ENCODE data around the gene APBA2. TPM values are rescaled to one million over a fixed set of nuclear protein-coding genes. Genes with fewer than 3 reads are reported as not detected.

APBA2 gene
- total and polyA plus RNA-seq, 4 donors: 0.41 to 2.1 (median 1.9) TPM

DNA sequence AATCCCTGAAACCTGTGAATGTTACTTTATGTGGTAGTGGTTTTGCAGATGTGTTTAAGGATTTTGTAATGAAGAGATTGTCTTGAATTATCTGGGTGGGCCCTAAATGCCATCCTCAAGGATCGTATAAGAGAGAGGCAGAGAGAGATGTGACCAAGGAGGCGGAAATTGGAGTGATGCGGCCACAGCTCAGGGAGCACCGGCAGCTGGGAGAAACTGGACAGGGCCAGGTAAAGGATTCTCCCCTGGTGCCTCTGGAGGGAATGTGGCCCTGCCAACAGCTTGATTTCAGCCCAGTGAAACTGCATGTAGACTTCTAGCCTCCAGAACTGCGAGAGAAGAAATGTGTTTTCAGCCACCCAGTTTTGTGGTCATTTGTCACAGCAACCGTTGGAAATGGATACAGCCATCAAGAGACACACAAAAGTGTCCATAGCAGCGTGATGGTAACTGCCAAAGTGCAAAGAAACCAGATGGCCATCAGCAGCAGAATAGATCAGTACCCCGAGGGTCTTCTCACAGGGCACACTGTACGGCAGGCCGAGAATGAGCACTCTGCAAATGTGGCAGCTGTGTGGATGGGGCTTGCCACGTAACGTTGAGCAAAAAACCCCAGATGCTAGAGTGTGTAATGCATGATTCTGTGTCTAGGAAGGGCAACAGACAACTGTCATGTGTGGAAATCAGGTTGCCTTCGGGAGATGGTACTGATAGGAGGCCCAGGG, 12.2 kb downstream of the APBA2 start:
- Histone ChIP-seq H3K27me3 (ENCODE audit: control insufficient read depth in 1 of 2, insufficient read depth in 2 of 2, low read length in 1 of 2) (no peaks in the 10 kb centered on the region), H3K9me3 (ENCODE audit: control insufficient read depth, low read length) (no peaks in the 10 kb centered on the region), H3K27ac (ENCODE audit: low read depth in 1 of 2, low read length in 2 of 2) (no peak overlapping the region), H3K36me3 (ENCODE audit: control insufficient read depth in 1 of 2, insufficient read depth in 2 of 2, low read length in 1 of 2) (no peaks in the 10 kb centered on the region), H3K4me1 (ENCODE audit: control insufficient read depth in 1 of 2, insufficient read depth in 2 of 2, low read length in 2 of 2) (no peaks in the 10 kb centered on the region), H3K4me3 (ENCODE audit: low read length in 2 of 2) (no peak overlapping the region)
- DNase-seq (peak in 1 of 2 donors; percentile 22), ATAC-seq (ENCODE audit: low FRiP score) (no peak)
- 94% methylated on average over 13 of the region's 13 CpGs for WGBS, 2 donors
- intact Hi-C loops (cut with DNase I): no loop called here

DNA sequence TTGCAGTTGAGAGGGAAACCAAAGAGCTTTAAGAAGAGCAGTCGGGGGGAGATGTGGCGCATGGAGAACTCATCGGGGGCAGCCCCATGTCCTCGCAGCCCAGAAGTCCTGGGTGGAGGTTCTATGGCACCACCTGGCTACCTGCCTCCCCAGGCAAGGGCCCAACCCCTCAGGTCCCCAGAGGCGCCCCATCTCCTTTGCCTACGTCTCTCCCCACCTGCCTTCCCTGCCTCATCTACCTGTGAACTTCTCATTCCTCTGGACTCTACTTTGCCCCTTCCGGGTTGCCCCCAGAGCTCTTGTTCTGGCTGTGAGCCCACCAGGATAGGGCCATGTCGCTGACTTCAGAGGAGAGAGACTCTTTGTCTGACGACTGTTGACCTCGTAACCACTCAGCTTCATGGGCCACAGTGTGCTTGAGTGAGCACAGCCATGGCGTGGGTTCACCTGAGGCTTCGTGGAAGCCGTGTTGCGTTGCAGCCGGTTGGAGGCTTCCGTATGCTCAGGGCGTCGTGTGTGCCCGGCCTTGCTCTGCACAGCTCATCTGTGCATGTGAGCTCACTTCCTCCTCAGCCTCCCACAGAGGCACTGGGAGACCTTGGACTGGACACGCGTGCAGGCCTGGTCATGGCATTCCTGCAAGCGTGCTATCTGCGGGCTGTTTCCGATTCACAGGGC, 13.4 kb downstream of the APBA2 start:
- no peak overlapping the region for H3K27ac ChIP-seq (ENCODE audit: low read depth in 1 of 2, low read length in 2 of 2)
- ATAC-seq (ENCODE audit: low FRiP score) (no peak), DNase-seq (peak in 1 of 2 donors; percentile 44)
- 95% methylated on average over 24 of the region's 24 CpGs for WGBS, 2 donors
- H3K4me1 ChIP-seq (ENCODE audit: control insufficient read depth in 1 of 2, insufficient read depth in 2 of 2, low read length in 2 of 2): no peaks in the 10 kb centered on the region
- no peaks in the 10 kb centered on the region for H3K27me3 ChIP-seq (ENCODE audit: control insufficient read depth in 1 of 2, insufficient read depth in 2 of 2, low read length in 1 of 2)
- H3K36me3 ChIP-seq (ENCODE audit: control insufficient read depth in 1 of 2, insufficient read depth in 2 of 2, low read length in 1 of 2): no peaks in the 10 kb centered on the region
- no peaks in the 10 kb centered on the region for H3K9me3 ChIP-seq (ENCODE audit: control insufficient read depth, low read length)
- H3K4me3 ChIP-seq (ENCODE audit: low read length in 2 of 2): no peak overlapping the region
- intact Hi-C loops (cut with DNase I): no loop called here

DNA sequence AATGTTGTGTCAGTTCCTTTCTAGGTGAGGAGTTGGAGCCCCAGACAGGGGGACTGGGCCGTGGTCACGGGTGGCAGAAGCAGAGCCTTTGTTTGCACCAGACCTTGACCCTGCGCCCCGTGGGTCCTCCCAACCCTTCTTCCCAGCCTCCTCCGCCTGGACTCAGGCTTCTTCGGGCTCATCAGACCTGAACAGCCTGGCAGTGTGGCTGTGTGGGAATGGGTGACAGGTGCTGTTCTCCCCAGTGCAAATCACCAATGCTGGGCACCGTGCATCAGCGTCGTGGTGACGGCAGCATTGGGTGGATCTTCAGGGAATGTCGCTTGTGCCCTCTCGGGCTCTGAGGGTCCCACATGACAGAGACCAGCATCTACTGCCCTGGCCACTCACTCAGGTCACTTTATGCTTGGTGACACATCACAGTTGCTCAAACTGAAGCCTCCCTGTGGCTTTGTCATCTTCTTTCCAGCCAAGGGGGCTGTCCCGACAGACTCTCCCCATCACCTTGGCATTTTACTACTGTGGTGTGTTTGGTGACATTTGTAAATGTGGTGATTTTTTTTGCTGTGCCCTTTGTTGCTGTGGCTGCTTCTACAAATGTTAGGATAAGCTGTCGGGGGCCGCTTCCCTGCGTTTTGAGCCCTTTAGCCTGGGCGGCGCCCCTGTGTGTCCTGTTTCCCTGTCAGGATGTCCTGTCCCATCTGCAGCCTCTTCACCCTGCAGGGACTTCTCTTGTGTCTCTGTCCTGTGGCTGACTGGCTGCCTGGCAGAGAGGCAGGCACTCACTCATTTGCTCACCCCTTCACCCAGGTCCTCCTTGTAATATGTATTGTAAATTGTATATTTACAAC, 14.5 kb downstream of the APBA2 start:
- intact Hi-C loops (cut with DNase I): no loop called here
- WGBS, 2 donors: 89 to 91% methylated on average over 18 of the region's 18 CpGs
- H3K4me1 ChIP-seq (ENCODE audit: control insufficient read depth in 1 of 2, insufficient read depth in 2 of 2, low read length in 2 of 2): no peaks in the 10 kb centered on the region
- H3K9me3 ChIP-seq (ENCODE audit: control insufficient read depth, low read length): no peaks in the 10 kb centered on the region
- H3K36me3 ChIP-seq (ENCODE audit: control insufficient read depth in 1 of 2, insufficient read depth in 2 of 2, low read length in 1 of 2): no peaks in the 10 kb centered on the region
- no peak overlapping the region for H3K27ac ChIP-seq (ENCODE audit: low read depth in 1 of 2, low read length in 2 of 2)
- no peaks in the 10 kb centered on the region for H3K27me3 ChIP-seq (ENCODE audit: control insufficient read depth in 1 of 2, insufficient read depth in 2 of 2, low read length in 1 of 2)
- peak in 1 of 2 donors; percentile 50 for DNase-seq
- H3K4me3 ChIP-seq (ENCODE audit: low read length in 2 of 2): no peak overlapping the region
- no peak for ATAC-seq (ENCODE audit: low FRiP score)

DNA sequence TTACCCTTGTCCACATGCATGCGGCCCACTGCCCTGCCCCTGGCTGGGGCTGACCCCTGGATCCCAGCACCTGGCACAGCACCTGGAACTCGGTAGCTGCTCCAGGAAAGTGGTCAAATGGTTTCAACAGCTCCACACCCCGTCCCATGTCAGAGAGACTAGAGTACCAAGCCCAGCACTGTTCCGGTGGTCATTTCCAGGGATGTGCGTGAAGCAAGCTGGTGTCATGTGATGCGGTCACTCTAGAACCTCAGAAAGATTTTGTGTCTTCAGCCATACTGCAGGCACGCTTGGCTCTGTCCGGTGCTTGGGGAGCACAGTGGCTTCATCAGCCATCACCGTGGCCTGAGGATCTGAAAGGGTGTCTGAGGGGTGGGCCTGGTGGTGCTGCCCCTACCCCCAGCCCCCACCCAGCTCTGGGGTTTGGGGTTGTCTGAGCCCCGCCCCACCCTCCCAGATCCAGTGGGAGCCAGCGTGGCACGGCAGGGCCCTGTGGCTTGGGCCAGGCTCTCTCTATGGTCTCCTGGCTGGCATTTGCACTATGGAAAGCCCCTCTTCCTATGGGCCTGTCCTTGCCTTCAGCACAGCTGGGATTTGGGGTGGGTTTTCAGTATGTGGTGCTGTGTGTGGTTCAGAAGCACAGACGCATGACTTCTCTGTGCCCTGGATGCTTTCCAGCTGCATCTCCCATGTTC, 15.3 kb downstream of the APBA2 start:
- Histone ChIP-seq H3K9me3 (ENCODE audit: control insufficient read depth, low read length) (no peaks in the 10 kb centered on the region), H3K4me1 (ENCODE audit: control insufficient read depth in 1 of 2, insufficient read depth in 2 of 2, low read length in 2 of 2) (no peaks in the 10 kb centered on the region), H3K36me3 (ENCODE audit: control insufficient read depth in 1 of 2, insufficient read depth in 2 of 2, low read length in 1 of 2) (no peaks in the 10 kb centered on the region), H3K27ac (ENCODE audit: low read depth in 1 of 2, low read length in 2 of 2) (no peak overlapping the region), H3K4me3 (ENCODE audit: low read length in 2 of 2) (no peak overlapping the region), H3K27me3 (ENCODE audit: control insufficient read depth in 1 of 2, insufficient read depth in 2 of 2, low read length in 1 of 2) (no peaks in the 10 kb centered on the region)
- DNase-seq (peak in 1 of 2 donors; percentile 59), ATAC-seq (ENCODE audit: low FRiP score) (no peak)
- WGBS, 2 donors: 94% methylated on average over 13 of the region's 13 CpGs
- intact Hi-C loops (cut with DNase I): no loop called here

DNA sequence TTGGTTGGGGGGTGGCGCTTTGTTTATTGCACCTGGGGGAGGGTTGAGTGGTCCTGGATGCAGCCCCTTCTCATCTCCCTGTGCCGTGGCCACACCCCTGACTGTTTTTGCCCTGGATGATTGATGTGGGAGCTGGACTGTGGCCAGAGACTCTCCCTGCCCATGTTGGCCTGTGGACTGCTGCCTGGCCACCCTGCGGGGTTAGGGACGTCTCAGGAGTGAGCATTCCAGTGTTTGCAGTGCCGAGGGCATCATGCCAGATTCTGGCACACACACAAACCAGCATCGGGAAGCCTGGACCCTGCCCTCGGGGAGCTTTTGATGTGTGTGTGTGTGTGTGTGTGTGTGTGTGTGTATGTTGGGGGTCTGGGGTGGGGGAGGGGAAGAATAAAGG, 15.8 kb downstream of the APBA2 start:
- no peak overlapping the region for H3K4me3 ChIP-seq (ENCODE audit: low read length in 2 of 2)
- ATAC-seq (ENCODE audit: low FRiP score) (no peak), DNase-seq (peak in 1 of 2 donors; percentile 68)
- H3K36me3 ChIP-seq (ENCODE audit: control insufficient read depth in 1 of 2, insufficient read depth in 2 of 2, low read length in 1 of 2): no peaks in the 10 kb centered on the region
- intact Hi-C loops (cut with DNase I): no loop called here
- H3K27ac ChIP-seq (ENCODE audit: low read depth in 1 of 2, low read length in 2 of 2): no peak overlapping the region
- WGBS, 2 donors: 26 to 33% methylated on average over 7 of the region's 7 CpGs
- no peaks in the 10 kb centered on the region for H3K27me3 ChIP-seq (ENCODE audit: control insufficient read depth in 1 of 2, insufficient read depth in 2 of 2, low read length in 1 of 2)
- no peaks in the 10 kb centered on the region for H3K9me3 ChIP-seq (ENCODE audit: control insufficient read depth, low read length)
- H3K4me1 ChIP-seq (ENCODE audit: control insufficient read depth in 1 of 2, insufficient read depth in 2 of 2, low read length in 2 of 2): no peaks in the 10 kb centered on the region

DNA sequence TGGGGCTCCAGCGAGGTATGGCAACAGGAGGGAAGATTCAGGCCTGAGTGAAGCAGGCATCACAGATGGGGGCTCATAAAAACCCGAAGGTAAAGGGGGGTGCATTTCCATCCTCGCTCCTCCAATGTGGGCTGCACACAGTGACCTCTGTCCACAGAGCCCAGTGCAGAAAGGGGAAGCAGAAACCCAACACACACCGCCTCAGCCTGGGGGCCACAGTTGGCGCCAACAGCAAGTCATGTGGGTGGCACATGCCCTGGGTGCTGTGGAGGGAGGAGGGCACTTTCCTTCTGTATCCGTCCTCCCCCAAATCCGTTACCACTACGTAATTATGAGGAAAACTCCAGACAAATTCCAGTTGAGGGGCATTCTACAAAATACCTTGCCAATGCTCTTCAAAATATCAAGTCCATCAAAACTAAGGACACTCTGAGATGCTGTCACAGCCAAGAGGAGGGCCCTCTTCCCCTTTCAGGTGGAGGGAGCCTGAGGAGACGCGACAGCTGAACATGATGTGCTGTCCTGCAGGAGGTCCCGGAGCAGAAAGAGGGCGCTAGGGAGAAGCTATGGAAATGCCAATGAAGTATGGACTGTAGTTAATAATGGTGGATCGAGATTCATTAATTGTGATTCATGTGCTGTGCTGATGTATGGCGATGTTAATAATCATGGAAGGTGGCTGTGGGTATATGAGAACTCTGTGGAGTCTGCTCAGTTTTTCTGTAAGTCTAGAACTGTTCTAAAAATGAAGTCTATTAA, 16.4 kb downstream of the APBA2 start:
- H3K9me3 ChIP-seq (ENCODE audit: control insufficient read depth, low read length): no peaks in the 10 kb centered on the region
- intact Hi-C loops (cut with DNase I): no loop called here
- no peaks in the 10 kb centered on the region for H3K36me3 ChIP-seq (ENCODE audit: control insufficient read depth in 1 of 2, insufficient read depth in 2 of 2, low read length in 1 of 2)
- ATAC-seq (ENCODE audit: low FRiP score) (no peak), DNase-seq (peak in 1 of 2 donors; percentile 55)
- no peak overlapping the region for H3K4me3 ChIP-seq (ENCODE audit: low read length in 2 of 2)
- H3K27me3 ChIP-seq (ENCODE audit: control insufficient read depth in 1 of 2, insufficient read depth in 2 of 2, low read length in 1 of 2): no peaks in the 10 kb centered on the region
- no peaks in the 10 kb centered on the region for H3K4me1 ChIP-seq (ENCODE audit: control insufficient read depth in 1 of 2, insufficient read depth in 2 of 2, low read length in 2 of 2)
- 93 to 96% methylated on average over 13 to 14 of the region's 14 CpGs for WGBS, 2 donors
- H3K27ac ChIP-seq (ENCODE audit: low read depth in 1 of 2, low read length in 2 of 2): no peak overlapping the region

DNA sequence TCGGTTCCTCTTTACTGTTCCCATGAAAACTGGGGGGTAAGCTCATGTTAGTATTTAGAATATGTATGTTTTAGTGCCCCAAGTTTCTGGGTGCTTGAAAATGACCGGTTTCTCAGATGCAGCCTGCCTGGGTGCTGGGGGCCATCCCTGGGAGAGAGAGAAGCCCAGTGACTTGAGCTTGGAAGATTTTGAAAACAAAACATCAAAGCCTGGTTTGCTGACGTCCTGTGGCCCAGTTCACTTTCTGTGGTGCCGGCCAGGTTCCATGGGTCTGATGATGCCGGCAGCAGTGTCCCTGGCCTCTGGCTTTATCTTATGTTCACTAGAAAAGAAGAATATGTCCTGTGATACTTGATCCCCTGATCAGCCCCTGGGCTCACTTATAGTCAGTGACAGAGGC, 17.1 kb downstream of the APBA2 start:
- Histone ChIP-seq H3K27me3 (ENCODE audit: control insufficient read depth in 1 of 2, insufficient read depth in 2 of 2, low read length in 1 of 2) (no peaks in the 10 kb centered on the region), H3K36me3 (ENCODE audit: control insufficient read depth in 1 of 2, insufficient read depth in 2 of 2, low read length in 1 of 2) (no peaks in the 10 kb centered on the region), H3K4me1 (ENCODE audit: control insufficient read depth in 1 of 2, insufficient read depth in 2 of 2, low read length in 2 of 2) (no peaks in the 10 kb centered on the region), H3K4me3 (ENCODE audit: low read length in 2 of 2) (no peak overlapping the region), H3K9me3 (ENCODE audit: control insufficient read depth, low read length) (no peaks in the 10 kb centered on the region), H3K27ac (ENCODE audit: low read depth in 1 of 2, low read length in 2 of 2) (no peak overlapping the region)
- intact Hi-C loops (cut with DNase I): no loop called here
- peak in 1 of 2 donors; percentile 20 for DNase-seq
- 94 to 96% methylated on average over 5 of the region's 5 CpGs for WGBS, 2 donors
- no peak for ATAC-seq (ENCODE audit: low FRiP score)

DNA sequence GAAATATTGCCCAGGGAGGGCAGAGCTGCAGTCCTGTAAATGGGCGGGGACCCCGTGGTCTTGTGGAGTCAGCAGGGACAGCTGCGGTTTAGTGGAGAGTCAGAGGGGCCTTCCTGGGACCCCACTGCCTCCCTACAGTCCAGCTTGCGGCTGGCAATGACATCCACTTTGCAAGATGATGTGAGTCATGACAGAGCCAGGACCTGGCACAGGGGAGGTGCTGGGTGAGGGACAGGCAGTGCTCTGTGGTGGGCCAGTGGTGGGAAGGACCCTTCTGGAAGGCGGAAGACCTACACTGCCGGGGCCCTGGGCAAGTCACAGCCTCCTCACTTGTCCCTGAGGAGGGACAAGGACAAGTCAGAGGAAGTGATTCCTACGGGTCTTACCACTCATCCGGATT, 17.8 kb downstream of the APBA2 start:
- Histone ChIP-seq H3K4me3 (ENCODE audit: low read length in 2 of 2) (no peak overlapping the region), H3K27me3 (ENCODE audit: control insufficient read depth in 1 of 2, insufficient read depth in 2 of 2, low read length in 1 of 2) (no peaks in the 10 kb centered on the region), H3K4me1 (ENCODE audit: control insufficient read depth in 1 of 2, insufficient read depth in 2 of 2, low read length in 2 of 2) (no peaks in the 10 kb centered on the region), H3K36me3 (ENCODE audit: control insufficient read depth in 1 of 2, insufficient read depth in 2 of 2, low read length in 1 of 2) (no peaks in the 10 kb centered on the region), H3K9me3 (ENCODE audit: control insufficient read depth, low read length) (no peaks in the 10 kb centered on the region), H3K27ac (ENCODE audit: low read depth in 1 of 2, low read length in 2 of 2) (no peak overlapping the region)
- DNase-seq (peak in 1 of 2 donors; percentile 38), ATAC-seq (ENCODE audit: low FRiP score) (no peak)
- intact Hi-C loops (cut with DNase I): no loop called here
- WGBS, 2 donors: 85 to 91% methylated on average over 8 of the region's 8 CpGs
